Right lobe of liver (tissue), 4 donors: ENCODE data around the gene SPINT1.

Source experiments
- CTCF ChIP-seq, 4 donors: fragments of 200-600 bp in 3 of 4; fragments of 450-650 bp in 1 of 4; IDR thresholded peaks; one replicate each; pipeline versions ENCODE4 v1.5.1 to v1.8.0; 2016 to 2022; ENCODE audit warnings: antibody characterized with exemption in 4 of 4, mild to moderate bottlenecking in 2 of 4
- POLR2A ChIP-seq: fragments of 450-650 bp; IDR thresholded peaks from one replicate; pipeline ENCODE4 v1.6.1; 2017; ENCODE audit warnings: antibody characterized with exemption, mild to moderate bottlenecking
- donor health status: DM: no; HTN: no; CAD: no.
- donor health status: DM: no; HTN: no; CAD: no.
- donor health status: DM: no; HTN: yes; CAD: no.

GRCh38 chr15:40869686-40870085 is 25.8 kb downstream of the SPINT1 start:
- TF ChIP-seq CTCF (IDR thresholded peaks at IDR 0.05) (no peak), POLR2A (no peak)
